Thyroid gland (tissue), 4 donors: ENCODE data around the gene ACHE.

Source experiments
- CTCF ChIP-seq, 6 experiments: fragments of 200-600 bp in 3 of 6; fragments of 450-650 bp in 3 of 6; sonication (generic) in 3 of 6; IDR thresholded peaks; one replicate each; pipeline ENCODE4 v1.5.1; 2016 to 2019; ENCODE audit warnings: antibody characterized with exemption in 6 of 6, mild to moderate bottlenecking in 2 of 6, inconsistent platforms in 1 of 6, moderate library complexity in 1 of 6
- POLR2A ChIP-seq, 2 donors: fragments of 450-650 bp; IDR thresholded peaks; one replicate each; pipeline ENCODE4 v1.6.1; 2017; ENCODE audit warnings: antibody characterized with exemption in 2 of 2, mild to moderate bottlenecking in 2 of 2, moderate library complexity in 1 of 2

GRCh38 chr7:100865938-100866728 is 29.6 kb downstream of the ACHE start:
- TF ChIP-seq CTCF (IDR thresholded peaks at IDR 0.05) (no peak), POLR2A (IDR thresholded peaks at IDR 0.05) (no peak)
